GM18526 (cell line): ENCODE measurements around the gene POU6F2.

Source experiments
- POLR2A ChIP-seq: IDR thresholded peaks from 3 replicates; pipeline ENCODE4 v1.6.1; 2011; ENCODE audit not compliant: insufficient read length; ENCODE audit errors: extremely low read depth

Gene POU6F2

DNA sequence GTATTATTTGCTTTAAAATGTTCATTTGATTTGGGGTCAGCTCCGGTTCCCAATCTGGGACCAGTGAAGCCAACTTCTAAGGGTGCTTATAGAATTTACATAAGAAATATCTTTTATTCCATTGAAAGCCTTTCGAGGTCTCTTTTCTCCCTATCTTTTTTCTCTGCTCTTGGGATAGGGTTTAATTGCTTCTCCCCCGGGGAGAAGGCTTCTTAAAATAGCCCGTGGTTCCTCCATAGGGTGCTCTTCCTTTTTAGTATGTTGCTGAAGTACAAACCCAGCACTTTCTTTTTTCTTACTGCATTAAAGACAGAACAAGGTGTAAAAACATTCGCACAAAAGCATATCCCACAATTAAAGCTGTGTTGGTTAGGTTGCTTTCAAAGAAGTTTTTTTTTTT is 107.5 kb downstream of the POU6F2 start:
- TF ChIP-seq POLR2A: no peak

DNA sequence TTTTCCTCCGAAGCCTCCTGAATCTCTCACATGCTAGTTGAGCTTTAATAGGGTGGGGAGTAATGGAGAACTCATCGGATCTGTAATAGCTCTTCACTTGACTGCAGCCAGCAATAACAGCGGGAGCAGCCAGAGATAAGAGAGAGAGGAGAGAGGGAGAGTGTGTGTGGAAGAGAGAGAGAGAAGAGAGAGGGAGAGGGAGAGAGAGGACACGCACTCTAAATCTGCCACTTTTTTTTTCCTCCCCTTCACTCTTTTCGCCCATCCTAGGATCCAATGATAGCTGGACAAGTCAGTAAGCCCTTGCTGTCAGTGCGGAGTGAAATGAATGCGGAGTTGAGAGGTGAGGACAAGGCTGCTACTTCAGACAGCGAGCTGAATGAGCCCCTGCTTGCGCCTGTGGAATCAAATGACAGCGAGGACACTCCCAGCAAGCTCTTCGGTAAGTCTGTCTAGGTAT is 107.9 kb downstream of the POU6F2 start:
- no peak for TF ChIP-seq POLR2A

DNA sequence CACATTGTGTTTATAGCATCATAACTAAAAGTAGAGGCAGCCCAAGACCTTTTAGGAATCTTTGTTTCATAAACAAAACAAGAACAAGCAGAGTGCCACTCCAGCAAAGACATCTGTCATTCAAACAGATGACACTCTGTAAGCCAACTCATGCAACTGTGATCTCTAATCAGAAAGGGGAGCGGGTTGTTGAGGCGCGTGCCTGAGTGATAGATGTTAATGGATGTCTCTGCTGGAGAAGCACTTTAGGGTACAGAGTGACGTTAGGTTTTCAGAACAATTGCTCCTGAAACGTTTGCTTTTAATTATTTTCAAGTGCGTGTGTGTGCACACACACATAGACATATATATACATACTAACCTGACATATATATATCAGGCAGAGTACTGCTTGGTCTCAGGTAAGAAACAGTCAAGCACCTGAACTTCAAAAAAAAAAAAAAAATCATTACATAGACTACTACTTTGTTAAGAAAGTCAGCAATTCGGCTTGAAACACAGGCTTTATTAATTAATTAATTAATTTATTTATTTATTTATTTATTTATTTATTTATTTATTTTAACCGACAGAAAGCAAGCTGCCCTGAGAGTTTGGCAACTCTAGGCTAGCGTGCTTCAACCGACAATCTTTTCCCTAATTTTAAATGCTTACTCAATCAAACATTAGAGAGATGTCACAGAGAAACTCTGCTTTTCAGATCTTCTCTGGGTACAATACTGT is 109.1 kb downstream of the POU6F2 start:
- TF ChIP-seq POLR2A: no peak

GRCh38 chr7:39088730-39089593 is 111.3 kb downstream of the POU6F2 start:
- no peak for TF ChIP-seq POLR2A

- TF ChIP-seq POLR2A: no peak
These were observed 113.4 kb downstream of the POU6F2 start for GRCh38 chr7:39091145-39091544.

- TF ChIP-seq POLR2A: no peak
These were observed 114.1 kb downstream of the POU6F2 start for GRCh38 chr7:39091774-39092173.

- TF ChIP-seq POLR2A: no peak
These were observed 117.0 kb downstream of the POU6F2 start for GRCh38 chr7:39094731-39095130.

- no peak for TF ChIP-seq POLR2A
These were observed 118.3 kb downstream of the POU6F2 start for GRCh38 chr7:39095875-39096619.

- TF ChIP-seq POLR2A: no peak
These were observed 120.8 kb downstream of the POU6F2 start for GRCh38 chr7:39098506-39098905.

DNA sequence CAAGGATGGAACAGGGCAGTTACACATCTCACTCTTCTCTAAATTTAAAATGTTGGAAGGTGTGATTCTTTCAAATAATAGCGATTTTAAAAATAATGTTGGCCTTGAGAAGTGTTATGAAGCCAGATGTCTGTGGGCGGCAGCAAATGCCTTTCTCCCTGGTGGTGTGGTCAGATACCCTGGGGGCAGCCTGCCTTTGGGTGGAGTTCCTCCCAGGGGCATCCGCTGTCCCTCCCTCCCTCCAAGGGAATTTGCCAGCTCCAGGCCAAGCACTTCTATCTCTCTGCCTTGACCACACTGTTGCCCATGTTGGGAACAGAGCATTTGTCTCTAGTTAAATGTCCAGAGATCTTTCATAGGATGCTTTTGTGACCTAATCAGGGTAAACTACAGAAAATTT is 121.4 kb downstream of the POU6F2 start:
- TF ChIP-seq POLR2A: no peak

GRCh38 chr7:39100270-39100669 is 122.6 kb downstream of the POU6F2 start:
- TF ChIP-seq POLR2A: no peak

- TF ChIP-seq POLR2A: no peak
These were observed 124.5 kb downstream of the POU6F2 start for GRCh38 chr7:39102234-39102633.

- no peak for TF ChIP-seq POLR2A
These were observed 128.0 kb downstream of the POU6F2 start for GRCh38 chr7:39105720-39106119.

DNA sequence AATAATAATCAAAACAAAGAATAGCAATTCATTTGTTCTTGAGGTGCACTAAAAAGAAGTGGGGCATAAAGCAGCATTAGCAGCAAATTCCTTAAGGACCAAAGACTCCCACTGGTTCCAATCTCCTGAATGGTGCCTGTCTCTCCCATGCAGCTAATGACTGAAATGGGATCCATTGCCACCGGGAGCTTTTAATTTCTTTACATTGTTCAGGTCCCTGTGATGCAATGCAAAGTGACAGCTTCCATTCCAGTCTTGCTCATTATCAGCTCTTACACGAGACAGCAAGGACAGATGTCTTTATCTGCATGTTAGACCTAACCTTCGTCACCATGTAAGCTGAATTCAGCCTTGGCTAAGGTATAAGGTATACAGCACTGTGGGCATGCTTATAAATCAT is 148.1 kb downstream of the POU6F2 start:
- TF ChIP-seq POLR2A: no peak

- no peak for TF ChIP-seq POLR2A
These were observed 149.3 kb downstream of the POU6F2 start for GRCh38 chr7:39127058-39127457.
